H9 (cell line): ENCODE results near the gene ADAT1. TPM values are rescaled to one million over a fixed set of nuclear protein-coding genes. Genes with fewer than 3 reads are reported as not detected.

Source experiments
- DNase-seq: peaks from one replicate; pipeline ENCODE4 v3.0.0-alpha.2; 2017
- H2AFZ ChIP-seq: one replicate; pipeline ENCODE4 v1.6.1; 2013; ENCODE audit warnings: mild to moderate bottlenecking, low read length, control low read depth, moderate library complexity
- H2AK5ac ChIP-seq: 2 replicates; pipeline ENCODE4 v1.6.1; 2013; ENCODE audit warnings: low read length, control low read depth, mixed read lengths; ENCODE audit not compliant: insufficient read length
- H2BK120ac ChIP-seq: one replicate; pipeline ENCODE4 v1.6.1; 2013; ENCODE audit warnings: low read depth, mild to moderate bottlenecking, low read length, control low read depth, inconsistent platforms; ENCODE audit not compliant: poor library complexity, severe bottlenecking
- H2BK12ac ChIP-seq: 2 replicates; pipeline ENCODE4 v1.6.1; 2013; ENCODE audit warnings: low read length, control low read depth, mixed read lengths, low read depth; ENCODE audit not compliant: insufficient read length
- H2BK15ac ChIP-seq: 2 replicates; pipeline ENCODE4 v1.6.1; 2013; ENCODE audit warnings: low read depth, low read length, control low read depth
- H2BK20ac ChIP-seq: one replicate; pipeline ENCODE4 v1.6.1; 2013; ENCODE audit warnings: low read depth, mild to moderate bottlenecking, low read length, control low read depth, inconsistent platforms; ENCODE audit not compliant: poor library complexity, severe bottlenecking
- H2BK5ac ChIP-seq: 2 replicates; pipeline ENCODE4 v1.6.1; 2013; ENCODE audit warnings: low read length, control low read depth, mixed read lengths; ENCODE audit not compliant: insufficient read length
- H3K14ac ChIP-seq: 2 replicates; pipeline ENCODE4 v1.6.1; 2013; ENCODE audit warnings: low read length, control low read depth; ENCODE audit not compliant: insufficient read depth
- H3K18ac ChIP-seq: 2 replicates; pipeline ENCODE4 v1.6.1; 2013; ENCODE audit warnings: low read depth, mild to moderate bottlenecking, mixed read lengths, low read length, control low read depth; ENCODE audit not compliant: insufficient read length
- H3K23ac ChIP-seq: 2 replicates; pipeline ENCODE4 v1.6.1; 2013; ENCODE audit warnings: low read length, control low read depth, mixed read lengths, low read depth; ENCODE audit not compliant: insufficient read length
- H3K23me2 ChIP-seq: 2 replicates; pipeline ENCODE4 v1.6.1; 2013; ENCODE audit warnings: low read depth, mild to moderate bottlenecking, mixed read lengths, low read length, control low read depth; ENCODE audit not compliant: insufficient read length, poor library complexity, severe bottlenecking
- H3K27ac ChIP-seq: 2 replicates; pipeline ENCODE4 v1.5.1; 2013; ENCODE audit warnings: low read length, control low read depth, mixed read lengths, low read depth; ENCODE audit not compliant: insufficient read length
- H3K27me3 ChIP-seq: 2 replicates; pipeline ENCODE4 v1.6.1; 2013; ENCODE audit warnings: low read length, control low read depth, inconsistent platforms; ENCODE audit not compliant: insufficient read depth
- H3K4ac ChIP-seq: 2 replicates; pipeline ENCODE4 v1.6.1; 2013; ENCODE audit warnings: low read depth, mild to moderate bottlenecking, control low read depth, inconsistent platforms, low read length, moderate library complexity
- H3K4me1 ChIP-seq: 2 replicates; pipeline ENCODE4 v1.6.1; 2013; ENCODE audit warnings: low read length, control low read depth, inconsistent platforms; ENCODE audit not compliant: insufficient read depth
- H3K4me2 ChIP-seq: 2 replicates; pipeline ENCODE4 v1.6.1; 2013; ENCODE audit warnings: low read length, control low read depth, mixed read lengths; ENCODE audit not compliant: insufficient read length, insufficient read depth
- H3K56ac ChIP-seq: 2 replicates; pipeline ENCODE4 v1.6.1; 2013; ENCODE audit warnings: low read depth, mild to moderate bottlenecking, mixed read lengths, low read length, control low read depth; ENCODE audit not compliant: insufficient read length
- H3K79me1 ChIP-seq: 2 replicates; pipeline ENCODE4 v1.6.1; 2013; ENCODE audit warnings: low read depth, mild to moderate bottlenecking, moderate library complexity, low read length, control low read depth, inconsistent platforms; ENCODE audit not compliant: insufficient read depth, poor library complexity, severe bottlenecking
- H3K79me2 ChIP-seq: 2 replicates; pipeline ENCODE4 v1.6.1; 2013; ENCODE audit warnings: low read length, control low read depth, inconsistent platforms; ENCODE audit not compliant: insufficient read depth
- H3K9ac ChIP-seq: 2 replicates; pipeline ENCODE4 v1.6.1; 2013; ENCODE audit warnings: low read length, control low read depth, mixed read lengths; ENCODE audit not compliant: insufficient read length; ENCODE audit errors: extremely low read depth
- H3K9me3 ChIP-seq: one replicate; pipeline ENCODE4 v1.6.1; 2013; ENCODE audit warnings: low read depth, low read length, inconsistent platforms; ENCODE audit not compliant: control insufficient read depth
- H3T11ph ChIP-seq: one replicate; pipeline ENCODE4 v1.6.1; 2013; ENCODE audit warnings: mild to moderate bottlenecking, low read length, control low read depth, inconsistent platforms
- H4K20me1 ChIP-seq: one replicate; pipeline ENCODE4 v1.6.1; 2013; ENCODE audit not compliant: control insufficient read depth, insufficient read length, insufficient read depth
- H4K5ac ChIP-seq: 2 replicates; pipeline ENCODE4 v1.6.1; 2013; ENCODE audit warnings: low read depth, mild to moderate bottlenecking, mixed read lengths, low read length, control low read depth; ENCODE audit not compliant: insufficient read length
- H4K8ac ChIP-seq: replicated peaks from 2 replicates; pipeline ENCODE4 v1.6.1; 2013; ENCODE audit warnings: low read length, control low read depth, mixed read lengths, low read depth; ENCODE audit not compliant: insufficient read length
- H4K91ac ChIP-seq: 2 replicates; pipeline ENCODE4 v1.6.1; 2013; ENCODE audit warnings: low read depth, mild to moderate bottlenecking, moderate library complexity, mixed read lengths, low read length, control low read depth; ENCODE audit not compliant: insufficient read length
- H3K27ac Mint-ChIP-seq, 3 experiments: 2 replicates in 2 of 3; 3 replicates in 1 of 3; pipeline ENCODE4 v1.8.0; 2020 to 2021; ENCODE audit warnings: mixed read lengths in 3 of 3, mild to moderate bottlenecking in 1 of 3, moderate library complexity in 1 of 3
- H3K27me3 Mint-ChIP-seq: 2 replicates; pipeline ENCODE4 v1.8.0; 2021; ENCODE audit warnings: low read depth, mild to moderate bottlenecking, moderate library complexity, mixed read lengths
- H3K36me3 Mint-ChIP-seq, 3 experiments: 2 replicates in 2 of 3; 3 replicates in 1 of 3; pipeline ENCODE4 v1.8.0; 2020 to 2021; ENCODE audit warnings: low read depth in 3 of 3, mixed read lengths in 3 of 3; ENCODE audit not compliant: insufficient read depth in 1 of 3
- H3K4me1 Mint-ChIP-seq, 2 experiments: 2 replicates each; pipeline ENCODE4 v1.8.0; 2020; ENCODE audit warnings: mixed read lengths in 2 of 2
- H3K4me3 Mint-ChIP-seq, 2 experiments: 2 replicates in 1 of 2; 3 replicates in 1 of 2; pipeline ENCODE4 v1.8.0; 2020 to 2021; ENCODE audit warnings: mild to moderate bottlenecking in 2 of 2, mixed read lengths in 2 of 2, moderate library complexity in 1 of 2
- H3K9me3 Mint-ChIP-seq, 2 experiments: 2 replicates in 1 of 2; 3 replicates in 1 of 2; pipeline ENCODE4 v1.8.0; 2020; ENCODE audit warnings: mild to moderate bottlenecking in 2 of 2, mixed read lengths in 2 of 2, moderate library complexity in 1 of 2
- CTCF ChIP-seq: fragments of 200-600 bp; sonication (generic); conservative IDR thresholded peaks from 3 replicates; pipeline ENCODE4 v1.8.0; 2021; ENCODE audit warnings: antibody characterized with exemption, mild to moderate bottlenecking
- WGBS: extraction: QIAGEN DNeasy Blood & Tissue Kit; methylation state at CpG from one replicate; pipeline ENCODE4 v1.1.7; 2013; ENCODE audit warnings: missing lambda C conversion rate, low lambda C conversion rate, mixed read lengths; ENCODE audit not compliant: insufficient read length; ENCODE audit errors: extremely low coverage; 5-methylcytosine and 5-hydroxymethylcytosine counted together
- total RNA-seq: library from RNA; stranded (reverse); gene quantifications from 2 replicates; pipeline ENCODE4 v1.2.1, GENCODE V29; 2021

ADAT1 gene
- total RNA-seq, 1 experiment from 2014 or later = 54.2 TPM

GRCh38 chr16:75552951-75553350 lies 70.1 kb downstream of the ADAT1 start:
- DNase-seq = no peak
- Histone ChIP-seq H4K5ac (no peak overlapping the region), H2BK12ac (no peak overlapping the region), H3K9ac (no peak overlapping the region), H2BK15ac (no peak overlapping the region), H4K91ac (no peak overlapping the region), H3K23ac (no peak overlapping the region), H3K4ac (no peak overlapping the region), H2BK5ac (no peak overlapping the region), H4K20me1 (no peaks in the 10 kb centered on the region), H3K14ac (no peak overlapping the region), H3K79me1 (no peaks in the 10 kb centered on the region), H3K56ac (no peak overlapping the region), H2AFZ (no peak overlapping the region), H3K4me2 (no peak overlapping the region), H4K8ac (no peak overlapping the region), H3T11ph (no peak overlapping the region), H2BK20ac (no peak overlapping the region), H3K9me3 (no peaks in the 10 kb centered on the region), H3K23me2 (peaks cover 8% of the 10 kb centered on the region), H3K4me1 (peaks cover 2% of the 10 kb centered on the region; the same call in 1 of the 2 replicates), H2AK5ac (no peak overlapping the region), H3K18ac (no peak overlapping the region), H3K27ac (no peak overlapping the region), H3K27me3 (no peaks in the 10 kb centered on the region), H3K79me2 (no peaks in the 10 kb centered on the region), H2BK120ac (no peak overlapping the region)
- Mint-ChIP-seq H3K4me1 (peaks cover 13 to 18% of the 10 kb centered on the region in 2 experiments), H3K9me3 (no peaks in the 10 kb centered on the region), H3K27me3 (peaks cover 4% of the 10 kb centered on the region), H3K36me3 (no peaks in the 10 kb centered on the region), H3K27ac (0 out of 7 replicates have a peak overlapping the region, but pooled peaks of 1 of the 3 experiments have one; percentile 4), H3K4me3 (no peak overlapping the region)
- no CpG with 5 or more reads among the region's 2 CpGs for WGBS
- no peak for TF ChIP-seq CTCF
